NCI-H2107 treated with DMSO at 0.1 percent for 48 hours (cell line): ENCODE measurements around the gene CLCNKB.
A peak's percentile ranks its signal among the peaks of the same experiment; 100 is the strongest.

ENCODE experiments used
- DNase-seq: peaks from one replicate; lab custom pipeline; 2025; ENCODE audit not compliant: unreplicated experiment; lab: John Stamatoyannopoulos, UW

CLCNKB gene

DNA sequence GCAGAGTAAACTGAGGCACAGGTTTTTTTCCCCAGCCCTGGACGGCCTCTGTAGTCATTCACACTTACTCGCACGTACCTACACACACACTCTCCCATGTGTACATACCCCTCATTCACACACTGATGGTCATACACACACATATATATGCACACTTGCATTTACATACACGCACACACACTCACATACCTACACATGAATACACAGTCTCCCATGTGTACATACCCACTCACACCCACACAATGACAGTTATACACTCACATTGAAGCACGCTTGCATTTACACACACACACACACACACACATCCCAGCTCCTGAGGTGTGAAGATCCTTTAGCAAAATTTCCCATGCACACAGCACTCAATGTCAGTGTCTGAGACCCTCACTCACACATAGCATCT is 30.6 kb downstream of the CLCNKB start:
- no peak for DNase-seq

DNA sequence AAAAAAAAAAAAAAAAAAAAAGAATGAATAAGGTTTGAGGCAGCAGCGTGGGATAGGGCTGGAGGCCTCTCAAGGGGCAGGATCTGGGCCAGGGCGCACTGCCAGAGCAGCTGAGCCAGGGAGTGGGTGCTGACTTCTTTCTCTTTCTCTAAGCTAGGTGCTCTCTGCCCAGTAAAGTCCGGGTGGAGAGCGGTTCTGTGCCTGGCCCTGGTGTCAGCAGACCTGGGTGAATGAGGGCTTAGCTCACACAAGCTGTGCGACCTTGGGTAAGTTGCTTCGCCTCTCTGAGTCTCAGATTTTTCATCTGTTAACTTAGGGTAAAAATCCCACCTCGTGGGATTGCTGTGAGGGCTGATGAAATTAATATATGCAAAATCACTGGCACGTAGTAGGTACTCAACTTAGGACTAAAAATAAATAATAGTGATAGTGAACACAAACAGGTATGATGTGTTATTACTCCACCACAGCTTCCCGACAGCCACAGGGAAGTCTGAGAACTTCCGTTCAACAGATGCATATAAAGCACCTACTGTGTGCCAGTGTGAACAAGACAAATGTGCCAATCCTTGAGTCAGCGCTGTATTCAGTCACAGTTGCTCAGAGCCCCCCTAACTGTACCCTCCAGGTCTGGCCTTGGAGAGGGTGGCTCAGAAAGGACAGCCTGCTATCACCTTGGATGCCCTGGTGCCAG is 31.9 kb downstream of the CLCNKB start:
- DNase-seq: no peak

DNA sequence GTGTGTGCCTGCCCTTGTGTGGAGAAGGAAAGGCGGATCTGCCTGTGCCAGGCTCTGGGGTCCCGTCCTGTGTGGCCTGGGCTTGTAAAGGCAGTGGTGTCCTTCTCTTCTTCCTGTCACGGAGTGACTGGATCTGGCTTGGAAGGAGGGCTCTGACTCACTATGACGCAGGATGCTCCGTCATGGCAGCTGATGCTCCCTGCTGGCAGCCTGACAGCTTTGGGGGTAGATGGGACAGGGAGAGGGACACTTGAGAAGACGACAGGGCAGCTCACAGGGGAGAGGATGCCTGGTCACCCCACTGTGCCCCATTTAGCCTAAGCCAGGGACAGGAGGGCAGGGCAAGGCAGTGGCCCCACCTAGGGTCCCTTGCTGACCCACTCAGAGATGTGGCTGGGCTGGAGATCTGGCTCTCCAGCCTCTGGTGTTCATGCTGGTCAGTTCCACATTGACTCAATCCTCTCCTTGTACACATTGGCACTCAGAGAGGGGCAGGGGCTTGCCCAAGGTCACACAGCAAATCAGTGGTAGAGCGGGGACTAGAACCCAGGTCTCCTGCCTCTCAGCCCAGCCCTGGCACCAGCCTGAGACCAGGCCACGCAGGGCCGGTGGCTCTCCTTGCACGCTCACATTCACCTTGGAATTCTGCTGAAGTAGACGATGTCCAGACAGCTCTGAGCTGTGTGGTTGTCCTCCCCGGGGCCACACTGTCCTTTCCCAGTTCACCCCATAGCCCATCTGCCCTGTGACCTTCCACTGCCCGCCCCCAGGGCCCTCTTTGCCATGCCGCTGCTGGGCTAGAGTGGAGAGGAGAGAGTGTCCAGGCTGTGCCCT is 32.7 kb downstream of the CLCNKB start:
- no peak for DNase-seq

DNA sequence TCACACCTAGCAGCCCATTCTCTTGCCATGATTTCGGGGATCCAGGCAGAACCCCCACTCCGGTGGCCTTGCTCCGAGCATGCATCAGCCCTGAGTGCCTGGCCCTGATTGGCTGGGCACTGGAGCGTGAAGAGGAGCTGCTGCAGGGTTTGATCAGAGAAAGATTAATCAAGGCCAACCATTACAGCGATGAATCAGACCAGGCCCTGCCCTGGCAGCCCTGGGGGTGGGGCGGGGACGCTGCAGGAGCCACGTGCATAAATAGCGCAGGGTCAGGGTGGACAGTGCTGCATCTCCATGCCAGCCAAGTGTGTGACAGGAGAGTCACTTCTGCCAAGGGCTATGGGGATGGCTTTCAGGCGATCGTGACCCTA is 33.3 kb downstream of the CLCNKB start:
- DNase-seq: no peak

DNA sequence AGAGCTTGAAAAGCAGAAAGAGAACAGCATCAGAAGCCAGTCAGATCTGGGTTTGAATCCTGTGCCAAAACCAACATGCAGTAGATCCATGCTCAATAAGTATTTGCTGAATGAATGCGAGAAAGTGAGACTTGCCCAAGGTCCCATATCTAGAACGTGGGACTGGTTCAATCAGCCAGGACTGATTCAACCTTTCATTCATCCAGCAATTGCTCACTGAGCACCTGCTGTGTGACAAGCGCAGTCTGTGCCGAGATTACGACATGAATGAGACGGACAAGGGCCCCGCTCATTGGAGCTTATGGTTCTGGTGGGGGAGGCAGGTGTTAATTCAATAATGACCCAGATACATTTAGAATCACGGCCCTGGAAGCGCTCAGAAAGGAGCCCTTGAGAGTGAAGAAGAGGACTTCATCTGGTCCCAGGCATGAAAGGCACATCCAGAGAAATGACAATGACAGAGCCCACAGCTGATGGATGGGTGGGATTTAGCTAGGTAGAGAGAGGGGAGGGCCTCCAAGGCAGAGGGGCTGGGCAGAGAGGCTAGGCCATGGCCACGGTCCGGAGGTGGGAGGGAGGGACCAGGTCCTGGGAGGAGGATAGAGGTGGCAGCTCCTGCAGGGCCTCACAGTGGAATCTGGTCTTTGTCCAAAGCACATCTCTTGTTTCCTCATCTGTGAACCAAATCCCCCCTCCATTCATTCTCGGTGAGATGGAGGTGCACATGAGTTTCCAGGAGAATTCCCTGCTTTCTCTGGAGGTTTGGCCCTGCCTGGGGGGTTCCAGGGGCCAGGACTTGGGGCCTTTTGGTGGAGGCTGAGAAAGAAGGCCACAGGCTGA is 34.0 kb downstream of the CLCNKB start:
- DNase-seq: no peak

DNA sequence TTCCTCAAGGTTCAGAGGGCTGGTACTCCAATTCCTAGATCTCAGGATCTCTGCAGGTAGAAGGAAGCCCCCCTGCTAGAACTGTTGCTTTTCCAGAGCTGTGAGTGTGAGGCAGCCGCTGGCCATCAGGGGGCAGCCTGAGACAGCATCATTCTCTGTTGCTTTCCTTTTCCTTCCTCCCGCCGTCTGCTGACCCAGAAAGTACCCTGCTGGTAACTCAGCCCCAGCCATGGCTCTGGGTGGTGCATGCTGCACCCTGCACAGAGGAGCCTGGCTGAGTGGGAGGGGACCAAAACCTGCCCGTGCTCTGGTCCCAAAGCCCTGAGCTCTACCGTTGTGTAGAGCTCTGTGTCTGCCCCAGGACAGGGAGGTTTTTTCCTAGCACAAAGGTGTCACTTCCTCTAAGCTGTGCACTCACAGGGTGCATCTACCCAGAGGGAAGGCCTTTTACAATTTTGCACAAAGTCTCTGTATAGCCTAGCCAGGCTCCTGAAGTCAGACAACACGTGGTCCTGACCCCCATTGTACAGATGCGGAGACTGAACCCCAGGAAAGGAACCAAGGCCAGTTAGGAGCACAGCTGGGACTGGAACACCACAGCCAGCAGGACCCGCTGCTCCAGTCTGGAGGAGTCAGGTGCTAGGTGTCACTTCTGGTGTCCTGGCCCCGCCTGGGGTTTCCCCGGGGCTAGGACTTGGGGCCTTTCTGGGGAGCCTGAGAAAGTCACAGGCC is 35.5 kb downstream of the CLCNKB start:
- peak; percentile 33 for DNase-seq

DNA sequence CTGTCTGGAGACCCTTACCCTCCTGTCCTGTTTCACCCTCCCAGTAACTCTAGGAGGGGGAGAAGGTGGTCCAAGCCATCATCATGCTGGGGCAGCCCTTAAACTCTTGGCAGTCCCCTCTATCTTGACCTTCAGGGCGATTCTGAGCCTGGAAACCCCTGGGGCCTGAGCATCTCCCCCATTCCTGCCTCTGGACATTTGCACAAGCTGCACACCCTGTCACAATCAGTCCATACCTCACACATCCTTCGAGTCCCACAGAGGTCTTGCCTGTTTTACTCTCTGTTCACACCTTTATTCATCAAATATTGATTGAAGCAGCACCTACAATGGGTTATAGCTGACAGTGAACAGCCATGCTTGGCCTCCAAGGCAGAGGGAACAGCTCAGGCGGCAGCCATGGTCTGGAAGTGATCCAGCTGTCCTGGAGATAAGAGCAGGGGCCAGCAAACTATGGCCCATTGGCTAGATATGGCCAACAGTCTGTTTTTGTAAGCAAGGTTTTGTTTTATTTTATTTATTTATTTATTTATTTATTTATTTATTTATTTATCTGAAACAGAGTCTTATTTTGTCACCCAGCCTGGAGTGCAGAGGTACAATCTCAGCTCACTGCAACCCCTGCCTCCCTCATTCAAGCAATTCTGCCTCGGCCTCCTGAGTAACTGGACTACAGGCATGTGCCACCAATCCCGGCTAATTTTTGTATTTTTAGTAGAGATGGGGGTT is 37.0 kb downstream of the CLCNKB start:
- no peak for DNase-seq

DNA sequence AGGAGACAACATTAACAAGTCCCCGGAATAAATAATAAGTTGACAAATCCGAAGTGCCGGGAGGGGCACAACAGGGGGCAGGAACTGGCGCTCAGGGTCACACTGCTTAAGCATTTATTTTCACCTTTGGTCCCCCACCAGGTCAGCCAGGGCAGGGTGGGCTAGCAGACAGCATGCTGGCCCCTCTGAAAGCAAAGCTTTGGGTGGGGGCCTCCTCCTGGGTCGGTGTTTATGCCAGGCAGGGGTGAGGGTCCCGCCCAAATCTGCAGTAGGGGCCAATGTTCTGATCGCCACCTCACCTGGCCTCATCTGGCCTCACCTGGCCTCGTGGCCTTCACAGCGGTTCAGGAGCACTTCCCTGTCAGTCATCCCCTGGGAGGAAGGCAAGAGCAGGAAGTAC is 38.1 kb downstream of the CLCNKB start:
- DNase-seq: no peak

DNA sequence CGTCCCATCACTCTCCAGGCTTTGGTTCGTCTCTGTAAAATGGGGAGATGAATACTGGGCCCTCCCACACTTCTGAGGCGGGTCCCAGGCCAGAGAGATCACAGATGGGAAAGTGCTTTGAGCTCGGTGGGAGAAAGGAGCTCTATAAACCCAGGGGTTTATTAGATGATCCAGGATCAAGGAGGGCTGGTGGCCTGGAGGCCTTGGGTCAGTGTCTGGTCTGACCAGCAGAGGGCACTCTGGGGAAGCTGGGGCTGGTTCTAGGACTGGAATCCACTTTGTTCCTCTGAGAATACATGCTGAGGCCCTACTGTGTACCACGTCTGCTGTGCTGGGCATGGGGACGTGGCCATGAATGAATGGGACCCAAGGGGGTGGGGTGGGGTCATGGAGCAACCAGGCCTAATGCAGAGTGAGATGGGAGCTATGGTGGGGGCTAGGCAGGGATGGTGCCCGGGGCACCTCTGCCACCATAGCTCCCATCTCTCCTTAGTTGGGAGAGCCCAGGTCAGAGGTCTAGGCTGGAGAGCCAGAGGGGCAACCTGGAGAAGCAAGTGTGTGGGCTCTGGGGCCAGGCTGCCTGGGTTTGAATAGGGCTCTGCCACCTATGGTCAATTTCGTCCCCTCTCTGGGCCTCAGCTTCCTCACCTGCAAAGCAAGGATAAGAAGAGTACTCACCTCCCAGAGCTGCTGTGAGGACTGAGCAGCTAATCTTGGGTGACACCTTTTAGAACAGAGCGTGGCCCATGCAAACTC is 38.9 kb downstream of the CLCNKB start:
- no peak for DNase-seq

DNA sequence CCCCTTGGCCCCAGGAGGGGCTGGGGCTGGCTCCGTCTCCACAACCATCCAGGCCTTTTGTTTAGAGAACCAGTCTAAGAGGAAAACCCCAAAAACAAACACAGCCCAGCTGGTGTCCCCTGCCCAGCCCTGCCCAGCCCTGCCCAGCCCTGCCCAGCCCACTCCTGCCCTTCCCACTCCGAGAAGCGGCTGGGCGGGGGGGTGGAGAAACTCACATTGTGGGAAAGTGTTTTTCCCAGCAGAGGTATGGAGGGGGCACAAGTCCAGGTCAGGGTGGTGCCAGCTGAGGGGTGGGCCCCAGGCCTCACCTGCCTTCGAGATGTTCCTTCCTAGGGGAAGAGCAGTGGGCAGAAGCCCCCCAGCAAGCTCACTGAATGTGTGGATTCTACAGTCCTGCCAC is 39.9 kb downstream of the CLCNKB start:
- no peak for DNase-seq

DNA sequence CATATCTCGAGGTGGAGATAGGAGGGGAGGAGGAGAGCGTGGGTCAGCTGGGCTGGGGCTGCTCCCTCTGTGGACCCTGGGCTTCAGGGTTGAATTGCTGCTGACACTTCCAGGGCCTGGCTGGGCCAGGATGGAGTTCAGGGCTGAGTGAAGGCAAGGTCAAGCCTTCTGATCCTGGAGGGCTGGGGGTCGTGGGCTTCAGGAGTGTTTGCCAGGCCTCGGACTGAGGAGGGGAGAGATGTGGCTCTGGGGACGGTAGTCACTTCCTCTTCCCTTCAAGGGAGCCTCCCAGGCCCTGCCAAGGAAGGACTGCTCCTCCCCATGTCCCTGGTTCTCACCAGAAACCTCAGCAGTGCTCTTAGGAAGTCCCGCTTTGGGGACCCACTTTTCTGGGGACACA is 41.9 kb downstream of the CLCNKB start:
- no peak for DNase-seq

DNA sequence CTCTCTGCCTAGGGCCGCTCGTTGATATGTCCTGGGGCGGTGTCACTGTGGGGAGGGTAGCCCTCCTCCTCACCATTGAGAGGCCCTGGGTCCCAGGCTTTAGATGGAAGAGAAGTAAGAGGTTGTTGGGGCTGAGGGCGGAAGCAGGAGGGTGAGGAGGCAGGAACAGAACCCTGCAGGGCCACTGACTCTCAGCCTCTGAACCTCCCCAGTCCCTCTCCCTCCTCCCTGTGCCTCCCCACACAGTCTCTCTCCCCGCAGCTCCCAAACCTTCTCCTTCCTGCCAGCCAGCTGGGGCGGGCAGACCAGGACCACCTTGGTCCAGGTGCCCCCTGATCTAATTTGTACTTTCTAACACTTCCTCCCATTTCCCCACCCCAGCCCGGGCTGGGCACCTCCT is 44.2 kb downstream of the CLCNKB start:
- no peak for DNase-seq

DNA sequence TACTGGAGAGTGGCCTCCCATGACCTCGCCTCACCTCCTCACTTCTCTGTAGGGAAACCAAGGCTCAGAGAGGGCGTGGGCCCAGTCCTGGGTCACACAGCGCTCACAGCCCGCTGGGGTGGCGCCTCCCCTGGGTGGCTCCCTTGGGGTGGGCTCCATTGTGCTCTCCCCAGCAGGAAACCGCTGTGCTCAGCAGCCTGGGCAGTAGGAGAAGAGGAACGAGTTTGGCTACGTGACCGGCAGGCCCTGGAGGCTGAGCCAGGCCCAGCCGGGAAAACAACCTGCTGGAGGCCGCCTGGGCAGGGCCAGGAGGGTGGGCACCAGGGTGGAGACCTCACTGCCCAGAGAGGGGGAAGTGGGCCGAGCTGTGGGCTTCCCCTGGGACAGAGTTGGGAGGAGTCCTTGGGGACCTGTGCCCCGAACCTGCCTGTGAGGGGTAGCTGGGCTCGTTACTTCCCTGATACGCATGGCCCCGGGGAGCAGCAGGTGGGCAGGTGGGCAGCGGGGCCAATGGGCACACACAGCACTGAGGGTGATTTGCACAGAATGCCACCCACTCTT is 44.8 kb downstream of the CLCNKB start:
- DNase-seq: no peak

DNA sequence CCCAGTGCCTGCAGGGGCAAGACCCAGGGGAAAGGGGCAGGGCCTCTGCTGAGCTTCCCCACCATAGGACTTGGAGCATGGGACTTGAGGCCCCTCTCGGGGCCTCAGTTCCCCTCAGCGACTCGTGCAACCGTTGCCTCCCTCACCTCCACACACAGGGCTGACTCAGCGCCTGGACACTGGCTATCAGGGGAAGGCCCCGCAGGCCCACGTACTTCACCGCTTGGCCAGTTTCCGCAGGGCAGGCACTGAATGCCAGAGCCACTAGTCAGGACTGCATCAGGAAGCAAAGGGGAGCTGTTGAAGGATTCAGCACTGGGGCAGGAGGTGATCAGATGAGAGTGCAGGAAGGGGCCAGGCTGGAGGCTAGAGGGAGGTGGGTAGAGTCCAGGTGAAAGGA is 45.4 kb downstream of the CLCNKB start:
- no peak for DNase-seq

DNA sequence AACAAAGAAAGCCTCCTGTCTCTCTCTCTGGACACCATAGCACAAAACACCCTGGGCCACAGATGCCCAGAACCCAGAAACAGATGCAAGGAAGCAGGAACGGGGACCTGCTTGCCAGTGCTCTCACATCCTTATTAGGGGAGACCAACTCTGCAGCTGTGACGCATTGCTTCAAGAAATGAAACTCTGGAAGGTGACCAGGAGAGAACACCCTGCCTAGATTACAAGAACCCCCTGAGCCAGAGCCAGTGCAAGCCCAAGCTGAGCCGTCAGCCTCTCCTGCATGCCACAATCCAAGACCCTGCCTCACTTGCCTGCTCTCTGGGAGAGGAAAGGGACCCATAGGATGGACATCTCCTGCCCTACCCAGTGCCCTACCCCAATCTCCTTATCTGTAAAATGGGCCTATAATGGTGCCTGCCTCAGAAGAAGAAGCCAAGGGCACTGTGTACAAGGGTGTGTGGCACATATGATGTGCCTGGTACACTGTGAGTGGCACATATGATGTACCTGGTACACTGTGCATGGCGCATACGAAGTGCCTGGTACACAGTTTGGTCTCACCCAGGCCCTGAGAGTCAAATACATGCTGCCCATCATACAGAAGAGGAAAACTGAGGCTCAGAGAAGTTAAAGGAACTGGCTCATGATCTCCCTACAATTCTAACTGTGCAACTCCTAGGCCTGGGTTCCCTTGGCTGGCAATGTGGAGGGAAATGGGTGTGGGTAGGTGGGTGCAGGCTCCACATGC is 46.7 kb downstream of the CLCNKB start:
- no peak for DNase-seq

DNA sequence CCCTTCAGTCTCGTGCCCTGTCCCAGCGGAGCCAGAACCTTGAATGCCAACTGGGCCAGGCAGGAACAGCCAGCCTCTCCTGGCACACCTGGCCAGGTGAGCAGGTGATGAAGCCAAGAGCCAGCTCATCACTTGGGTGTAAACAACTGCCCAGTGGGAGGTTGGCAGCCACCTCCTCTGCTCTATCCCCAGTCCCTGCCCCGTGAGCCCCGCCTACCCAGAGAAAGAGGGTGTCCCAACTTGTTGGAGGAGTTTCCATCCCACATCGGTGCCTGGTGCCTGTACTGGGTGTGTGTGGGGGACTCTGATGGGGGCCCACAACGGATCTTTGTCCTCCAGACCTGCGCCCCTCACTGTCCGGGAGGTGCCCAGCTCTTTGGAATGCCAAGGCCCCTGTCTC is 47.7 kb downstream of the CLCNKB start:
- DNase-seq: no peak

DNA sequence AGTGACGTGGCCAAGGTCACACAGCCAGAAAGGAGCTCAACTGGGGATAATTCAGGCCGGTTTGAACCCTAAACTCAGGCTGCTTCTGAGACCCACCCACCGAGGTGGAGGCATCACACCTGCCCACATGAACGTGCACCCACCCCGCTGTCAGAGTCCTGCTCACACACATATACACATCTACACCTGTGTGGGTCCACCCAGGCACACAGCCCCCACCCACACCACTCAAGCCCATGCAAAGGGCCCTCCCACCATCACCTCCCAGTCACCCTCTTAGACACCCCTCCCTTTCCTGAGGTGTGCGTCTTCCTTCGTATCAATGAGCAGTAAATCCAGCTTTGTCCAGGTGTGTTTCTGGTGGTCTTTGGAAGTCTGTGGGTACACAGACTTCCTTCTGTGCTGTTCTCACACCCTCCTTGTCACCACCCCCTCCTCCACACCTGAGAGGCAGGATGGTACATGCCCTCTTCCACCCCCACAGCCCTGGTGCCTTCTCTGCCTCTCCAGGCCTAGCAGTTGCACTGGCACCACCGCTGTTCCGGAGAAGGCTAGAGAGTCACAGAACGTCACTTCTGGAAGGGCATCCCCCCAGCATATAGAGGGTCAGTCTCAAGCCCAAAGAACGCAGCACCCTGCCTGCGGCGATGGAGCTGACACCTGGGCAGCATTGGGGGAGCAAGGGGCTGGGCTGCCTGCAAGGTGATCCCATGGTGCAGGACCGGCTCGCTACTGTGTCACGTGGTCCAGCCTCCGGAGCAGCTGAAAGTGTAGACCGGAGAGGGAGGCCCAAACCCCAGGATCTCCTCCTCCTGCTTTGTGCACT is 48.7 kb downstream of the CLCNKB start:
- DNase-seq: no peak
